ENCODE measurements around the gene CD84. TPM values are rescaled to one million over a fixed set of nuclear protein-coding genes. Genes with fewer than 3 reads are reported as not detected.

Gene CD84
- polyA plus RNA-seq, 1 donor (not counting 4 experiments of a cell fraction or from before 2014, with no cell fraction given) = not detected

DNA sequence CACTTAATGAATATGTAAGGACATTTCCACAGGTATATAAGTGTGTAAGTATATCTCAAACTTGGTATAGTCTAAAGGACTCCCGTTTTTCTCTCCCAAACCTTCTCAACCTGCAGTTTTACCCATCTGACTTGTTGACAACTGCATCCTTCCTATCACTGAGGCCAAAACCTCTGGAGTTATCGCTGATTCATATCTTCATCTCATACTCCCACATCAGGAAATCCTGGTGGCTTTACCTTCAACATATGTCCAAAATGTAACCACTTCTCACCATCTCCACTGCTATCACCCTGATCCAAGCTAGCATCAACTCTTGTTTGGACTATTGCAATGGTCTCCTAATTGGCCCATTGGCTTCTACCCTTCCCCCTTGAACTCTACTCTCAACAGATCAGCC is 86.7 kb downstream of the CD84 start:
- FAIRE-seq = no peak
- Histone ChIP-seq H2AFZ (ENCODE audit: control insufficient read depth, low read length) (no peak overlapping the region), H4K20me1 (ENCODE audit: control insufficient read depth, extremely low read depth, insufficient read depth, low read length) (no peaks in the 10 kb centered on the region), H3K9me3 (ENCODE audit: control insufficient read depth, low read depth, low read length) (no peaks in the 10 kb centered on the region), H3K79me2 (ENCODE audit: control insufficient read depth, insufficient read depth, low read length) (no peaks in the 10 kb centered on the region), H3K9ac (ENCODE audit: control insufficient read depth, extremely low read depth, insufficient read depth, low read length) (no peak overlapping the region), H3K4me1 (ENCODE audit: control insufficient read depth, extremely low read depth, insufficient read depth, low read length) (no peaks in the 10 kb centered on the region), H3K4me3 (ENCODE audit: control insufficient read depth in 2 of 3, extremely low read depth in 1 of 3, insufficient read depth in 2 of 3, low read depth in 1 of 3, low read length in 3 of 3) (no peak overlapping the region), H3K4me2 (ENCODE audit: control insufficient read depth, extremely low read depth, insufficient read depth, low read depth, low read length) (no peak overlapping the region), H3K36me3 (ENCODE audit: control insufficient read depth in 2 of 2, extremely low read depth in 1 of 2, insufficient read depth in 2 of 2, low read length in 2 of 2) (no peaks in the 10 kb centered on the region), H3K27ac (ENCODE audit: control insufficient read depth, insufficient read depth, low read length) (no peak overlapping the region), H3K27me3 (ENCODE audit: control insufficient read depth, extremely low read depth, insufficient read depth, low read length) (peaks cover 2% of the 10 kb centered on the region), H3K9me1 (ENCODE audit: control insufficient read depth, extremely low read depth, insufficient read depth, low read length) (no peaks in the 10 kb centered on the region)
- DNase-seq (ENCODE audit: low read depth, low spot score) = no peak
- TF ChIP-seq EZH2 (IDR thresholded peaks at IDR 0.05; ENCODE audit: low read length) = no peak
- TF ChIP-seq, protein P1, sequence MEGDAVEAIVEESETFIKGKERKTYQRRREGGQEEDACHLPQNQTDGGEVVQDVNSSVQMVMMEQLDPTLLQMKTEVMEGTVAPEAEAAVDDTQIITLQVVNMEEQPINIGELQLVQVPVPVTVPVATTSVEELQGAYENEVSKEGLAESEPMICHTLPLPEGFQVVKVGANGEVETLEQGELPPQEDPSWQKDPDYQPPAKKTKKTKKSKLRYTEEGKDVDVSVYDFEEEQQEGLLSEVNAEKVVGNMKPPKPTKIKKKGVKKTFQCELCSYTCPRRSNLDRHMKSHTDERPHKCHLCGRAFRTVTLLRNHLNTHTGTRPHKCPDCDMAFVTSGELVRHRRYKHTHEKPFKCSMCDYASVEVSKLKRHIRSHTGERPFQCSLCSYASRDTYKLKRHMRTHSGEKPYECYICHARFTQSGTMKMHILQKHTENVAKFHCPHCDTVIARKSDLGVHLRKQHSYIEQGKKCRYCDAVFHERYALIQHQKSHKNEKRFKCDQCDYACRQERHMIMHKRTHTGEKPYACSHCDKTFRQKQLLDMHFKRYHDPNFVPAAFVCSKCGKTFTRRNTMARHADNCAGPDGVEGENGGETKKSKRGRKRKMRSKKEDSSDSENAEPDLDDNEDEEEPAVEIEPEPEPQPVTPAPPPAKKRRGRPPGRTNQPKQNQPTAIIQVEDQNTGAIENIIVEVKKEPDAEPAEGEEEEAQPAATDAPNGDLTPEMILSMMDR (optimal IDR thresholded peaks at IDR 0.05 in 1 of 3, IDR thresholded peaks at IDR 0.05 in 1 of 3, conservative IDR thresholded peaks at IDR 0.05 in 1 of 3; ENCODE audit: extremely low read depth in 1 of 3, insufficient read depth in 2 of 3, low read length in 3 of 3) = no peak
- dilution Hi-C loops (cut with MboI; ENCODE audit: extremely low pct_ligation_motif_present, low sequenced_read_pairs) = no loop called here

DNA sequence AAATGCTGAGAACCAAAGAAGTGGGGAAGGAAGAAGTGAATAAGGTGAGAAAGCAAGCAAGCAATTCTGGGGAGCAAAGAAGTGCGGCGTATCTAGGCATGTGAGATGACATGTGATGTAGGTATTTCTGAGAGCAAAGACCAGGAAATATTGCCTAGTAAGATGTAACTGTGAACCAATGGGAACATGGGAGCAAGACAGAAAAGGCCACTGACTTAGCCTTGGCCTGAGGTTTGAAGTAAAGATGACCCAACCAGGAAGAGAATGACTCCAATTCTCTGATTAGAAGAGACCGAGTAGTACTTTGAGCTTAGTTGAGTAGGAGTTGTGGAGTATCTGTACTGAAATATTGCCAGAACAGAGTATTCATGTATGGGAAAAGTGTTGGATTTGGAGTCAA is 87.3 kb downstream of the CD84 start:
- Histone ChIP-seq H3K36me3 (ENCODE audit: control insufficient read depth in 2 of 2, extremely low read depth in 1 of 2, insufficient read depth in 2 of 2, low read length in 2 of 2) (no peaks in the 10 kb centered on the region), H3K9me1 (ENCODE audit: control insufficient read depth, extremely low read depth, insufficient read depth, low read length) (no peaks in the 10 kb centered on the region), H3K9ac (ENCODE audit: control insufficient read depth, extremely low read depth, insufficient read depth, low read length) (no peak overlapping the region), H3K4me2 (ENCODE audit: control insufficient read depth, extremely low read depth, insufficient read depth, low read depth, low read length) (no peak overlapping the region), H4K20me1 (ENCODE audit: control insufficient read depth, extremely low read depth, insufficient read depth, low read length) (no peaks in the 10 kb centered on the region), H2AFZ (ENCODE audit: control insufficient read depth, low read length) (no peak overlapping the region), H3K79me2 (ENCODE audit: control insufficient read depth, insufficient read depth, low read length) (no peaks in the 10 kb centered on the region), H3K4me3 (ENCODE audit: control insufficient read depth in 2 of 3, extremely low read depth in 1 of 3, insufficient read depth in 2 of 3, low read depth in 1 of 3, low read length in 3 of 3) (no peak overlapping the region), H3K27ac (ENCODE audit: control insufficient read depth, insufficient read depth, low read length) (no peak overlapping the region), H3K4me1 (ENCODE audit: control insufficient read depth, extremely low read depth, insufficient read depth, low read length) (no peaks in the 10 kb centered on the region), H3K9me3 (ENCODE audit: control insufficient read depth, low read depth, low read length) (no peaks in the 10 kb centered on the region), H3K27me3 (ENCODE audit: control insufficient read depth, extremely low read depth, insufficient read depth, low read length) (peaks cover 2% of the 10 kb centered on the region)
- no peak for FAIRE-seq
- dilution Hi-C loops (cut with MboI; ENCODE audit: extremely low pct_ligation_motif_present, low sequenced_read_pairs) = no loop called here
- TF ChIP-seq, protein P1 (optimal IDR thresholded peaks at IDR 0.05 in 1 of 3, IDR thresholded peaks at IDR 0.05 in 1 of 3, conservative IDR thresholded peaks at IDR 0.05 in 1 of 3; ENCODE audit: extremely low read depth in 1 of 3, insufficient read depth in 2 of 3, low read length in 3 of 3) = no peak
- no peak for TF ChIP-seq EZH2 (IDR thresholded peaks at IDR 0.05; ENCODE audit: low read length)
- no peak for DNase-seq (ENCODE audit: low read depth, low spot score)

Other genes starting within 250 kb of the CD84 start
- 157 to 169 TPM (median 164 TPM) in 3 replicates for gene COPA, start 236.2 kb downstream of the CD84 start, polyA plus RNA-seq
- gene NCSTN, start 236.1 kb downstream of the CD84 start, polyA plus RNA-seq = 111 to 150 TPM (median 112 TPM) in 3 replicates
- 0.10 to 0.17 TPM (median 0.13 TPM) in 3 replicates for gene NHLH1, start 212.4 kb downstream of the CD84 start, polyA plus RNA-seq
- gene VANGL2, start 178.9 kb downstream of the CD84 start, polyA plus RNA-seq = 10.9 to 17.6 TPM (median 11.4 TPM) in 3 replicates
- gene SLAMF6, start 56.2 kb downstream of the CD84 start, polyA plus RNA-seq = 0.03 TPM in 1 of 3 replicates, not detected in the others
- 0.06 TPM in 1 of 3 replicates, not detected in the others for gene SLAMF1, start 67.5 kb upstream of the CD84 start, polyA plus RNA-seq
- gene CD48, start 132.3 kb upstream of the CD84 start, polyA plus RNA-seq = 0.07 to 0.30 TPM (median 0.08 TPM) in 3 replicates
- gene SLAMF7, start 159.8 kb upstream of the CD84 start, polyA plus RNA-seq = 21.9 to 56.5 TPM (median 31.0 TPM) in 3 replicates
- gene LY9, start 216.7 kb upstream of the CD84 start, polyA plus RNA-seq = not detected in 3 replicates